Measurements from ENCODE around the gene CARD10. TPM values are rescaled to one million over a fixed set of nuclear protein-coding genes. Genes with fewer than 3 reads are reported as not detected.
"Not testable (repeated sequence)": the region's sequence is repeated elsewhere in the genome, so short reads cannot be mapped to it uniquely, and the experiment has no call there.

Gene CARD10
- total RNA-seq, 3 donors from 2014 or later, result 0.26 to 0.35 TPM; not detected in 1

DNA sequence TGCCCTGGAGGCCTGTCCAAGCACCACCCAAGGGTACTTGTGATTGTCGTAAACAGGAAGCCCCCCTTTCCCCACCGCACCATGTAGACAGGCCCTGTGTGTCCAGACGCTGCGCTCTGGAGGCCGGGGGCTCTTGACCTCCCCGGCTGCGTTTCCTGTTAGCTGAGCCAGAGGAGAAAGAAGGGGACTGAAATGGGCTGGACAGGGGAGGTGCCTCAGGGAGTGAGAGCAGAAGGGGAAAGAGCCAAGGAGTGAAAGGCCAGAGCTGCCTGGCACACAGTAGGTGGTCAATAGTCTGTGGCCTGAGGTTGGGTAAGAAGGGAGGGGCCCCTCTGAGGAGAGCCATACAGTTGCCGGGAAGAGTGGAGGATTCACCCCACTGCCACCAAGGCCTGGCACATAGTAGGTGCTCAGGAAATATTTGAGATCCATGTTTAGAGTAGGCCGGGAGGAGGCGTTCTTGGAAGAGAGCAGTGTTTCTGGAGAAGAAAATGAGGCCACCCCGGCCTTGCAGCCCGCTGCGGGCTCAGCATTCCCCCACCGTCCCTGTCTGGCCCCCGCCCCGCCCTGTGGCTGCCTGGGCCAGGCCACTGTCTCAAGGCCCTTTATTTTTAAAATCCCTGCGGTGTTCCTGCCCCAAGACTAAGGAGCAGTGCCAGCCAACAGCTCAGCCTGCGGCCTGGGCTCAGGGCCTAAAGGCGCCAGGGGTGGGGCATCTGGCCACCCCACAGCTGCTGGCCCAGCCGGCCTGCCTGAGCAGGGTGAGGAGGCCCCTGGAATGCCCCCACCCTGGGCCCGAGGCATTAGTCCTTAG, 27.4 kb upstream of the CARD10 start:
- H3K27me3 Mint-ChIP-seq (ENCODE audit: low read depth), result peaks cover 14% of the 10 kb centered on the region
- no peaks in the 10 kb centered on the region for H3K9me3 Mint-ChIP-seq
- no peak for DNase-seq
- ATAC-seq, result no peak
- H3K36me3 Mint-ChIP-seq (ENCODE audit: insufficient read depth), result no peaks in the 10 kb centered on the region
- H3K4me1 Mint-ChIP-seq (ENCODE audit: low read depth), result peaks cover 11% of the 10 kb centered on the region
- no peak overlapping the region for H3K4me3 Mint-ChIP-seq

DNA sequence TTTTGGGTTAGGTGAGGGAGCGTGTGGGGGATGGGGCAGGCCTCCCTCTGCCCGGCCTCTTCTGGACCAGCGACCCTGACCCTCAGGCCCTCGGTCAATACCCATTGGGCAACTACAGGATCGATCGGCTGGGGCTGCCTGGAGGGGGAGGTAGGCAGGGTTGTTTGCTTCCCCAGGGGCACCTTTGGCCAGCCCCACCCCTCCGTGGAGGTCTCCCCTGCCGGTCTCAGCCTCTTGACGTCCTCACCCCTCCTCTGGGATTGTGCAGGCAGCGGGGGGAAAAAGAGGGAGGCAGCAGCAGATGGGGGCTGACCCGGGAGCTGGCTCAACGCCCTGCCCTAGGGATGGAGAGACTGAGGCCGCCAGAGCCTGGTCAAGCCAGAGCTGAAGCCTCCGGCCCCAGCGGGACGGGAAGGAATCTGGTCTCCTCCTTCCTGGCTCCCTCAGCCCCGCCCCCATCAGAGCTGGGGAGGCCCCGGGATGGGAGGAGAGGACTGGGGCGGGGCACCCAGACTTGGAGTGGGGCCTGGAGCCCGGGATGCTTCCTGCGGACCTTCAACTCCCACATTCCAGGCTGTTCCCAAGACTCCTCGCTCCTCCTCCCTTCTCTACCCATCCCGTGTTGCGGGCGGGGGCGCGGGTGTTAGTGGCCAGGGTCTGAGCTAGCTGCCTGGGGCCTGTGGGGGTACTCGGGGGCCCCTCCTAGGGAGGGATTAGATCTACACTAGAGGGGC, 26.7 kb upstream of the CARD10 start:
- Mint-ChIP-seq H3K4me3 (no peak overlapping the region), H3K27me3 (ENCODE audit: low read depth) (peaks cover 10% of the 10 kb centered on the region), H3K9me3 (no peaks in the 10 kb centered on the region), H3K4me1 (ENCODE audit: low read depth) (peaks cover 15% of the 10 kb centered on the region), H3K36me3 (ENCODE audit: insufficient read depth) (no peaks in the 10 kb centered on the region)
- no peak for DNase-seq
- no peak for ATAC-seq

- Mint-ChIP-seq H3K9me3 (no peaks in the 10 kb centered on the region), H3K4me1 (ENCODE audit: low read depth) (peaks cover 19% of the 10 kb centered on the region), H3K27me3 (ENCODE audit: low read depth) (peaks cover 14% of the 10 kb centered on the region), H3K4me3 (no peak overlapping the region), H3K36me3 (ENCODE audit: insufficient read depth) (no peaks in the 10 kb centered on the region)
- DNase-seq (peak; percentile 32), ATAC-seq (peak; percentile 39 to 56)
These were observed 25.9 kb upstream of the CARD10 start for GRCh38 chr22:37544955-37545702.

DNA sequence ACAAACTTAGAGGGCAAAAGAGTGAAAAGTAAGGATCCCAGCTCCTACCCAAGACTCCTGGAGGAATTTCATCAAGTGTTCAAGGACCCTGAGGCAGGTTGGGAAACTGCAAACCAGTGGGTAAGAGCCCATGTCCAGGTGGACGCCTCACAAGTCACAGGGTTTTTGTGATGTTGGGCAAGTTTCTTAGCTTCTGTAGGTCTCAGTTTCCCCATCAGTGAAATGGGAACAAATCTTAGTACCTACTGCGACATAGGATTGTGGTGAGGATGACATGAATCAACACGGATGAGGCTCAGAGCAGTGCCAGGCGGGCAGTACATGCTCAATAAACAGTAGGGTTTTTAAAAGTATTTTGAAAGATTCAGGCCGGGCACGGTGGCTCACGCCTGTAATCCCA, 23.7 kb upstream of the CARD10 start:
- Mint-ChIP-seq H3K4me1 (ENCODE audit: low read depth) (peaks cover 30% of the 10 kb centered on the region), H3K36me3 (ENCODE audit: insufficient read depth) (no peaks in the 10 kb centered on the region), H3K9me3 (no peaks in the 10 kb centered on the region), H3K27me3 (ENCODE audit: low read depth) (peaks cover 21% of the 10 kb centered on the region), H3K4me3 (no peak overlapping the region)
- no peak for ATAC-seq
- no peak for DNase-seq

DNA sequence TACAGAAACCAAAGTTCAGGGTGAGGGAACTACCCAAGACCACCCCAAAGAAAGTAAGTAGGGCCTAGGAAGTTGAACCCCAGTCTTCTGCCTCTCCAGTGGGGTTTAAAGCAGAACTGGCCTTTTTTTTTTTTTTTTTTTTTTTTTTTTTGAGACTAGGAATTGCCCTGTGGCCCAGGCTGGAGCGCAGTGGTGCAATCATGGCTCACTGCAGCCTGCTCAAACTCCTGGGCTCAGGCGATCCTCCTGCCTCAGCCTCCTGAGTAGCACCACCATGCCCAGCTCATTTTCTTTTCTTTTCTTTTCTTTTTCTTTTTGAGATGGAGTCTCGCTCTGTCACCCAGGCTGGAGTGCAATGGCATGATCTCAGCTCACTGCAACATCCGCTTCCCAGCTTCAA, 23.2 kb upstream of the CARD10 start:
- Mint-ChIP-seq H3K27me3 (ENCODE audit: low read depth) (peaks cover 21% of the 10 kb centered on the region), H3K4me1 (ENCODE audit: low read depth) (peaks cover 30% of the 10 kb centered on the region)
- not testable (repeated sequence) for H3K9me3 Mint-ChIP-seq; H3K4me3 Mint-ChIP-seq; ATAC-seq; DNase-seq; H3K36me3 Mint-ChIP-seq (ENCODE audit: insufficient read depth)

DNA sequence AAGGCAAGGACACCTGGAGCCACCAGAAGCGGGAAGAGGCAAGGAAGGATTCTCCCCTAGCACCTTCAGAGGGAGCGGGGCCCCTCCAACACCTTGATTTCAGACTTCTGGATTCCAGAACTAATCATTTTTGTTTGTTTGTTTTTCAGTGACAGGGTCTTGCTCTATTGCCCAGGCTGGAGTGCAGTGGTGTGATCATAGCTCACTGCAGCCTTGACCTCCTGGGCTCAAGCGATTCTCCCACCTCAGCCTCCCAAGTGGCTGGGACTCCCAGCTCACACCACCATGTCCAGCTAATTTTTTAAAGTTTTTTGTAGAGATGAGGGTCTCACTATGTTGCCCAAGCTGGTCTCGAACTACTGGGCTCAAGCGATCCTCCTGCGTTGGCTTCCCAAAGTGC, 20.6 kb upstream of the CARD10 start:
- ATAC-seq; DNase-seq; H3K36me3 Mint-ChIP-seq (ENCODE audit: insufficient read depth); H3K9me3 Mint-ChIP-seq; H3K4me3 Mint-ChIP-seq: not testable (repeated sequence)
- Mint-ChIP-seq H3K27me3 (ENCODE audit: low read depth) (peaks cover 21% of the 10 kb centered on the region), H3K4me1 (ENCODE audit: low read depth) (peaks cover 25% of the 10 kb centered on the region)

GRCh38 chr22:37538590-37539357, 19.6 kb upstream of the CARD10 start:
- DNase-seq (peak; percentile 86), ATAC-seq (peak; percentile 97)
- Mint-ChIP-seq H3K4me3 (no peak overlapping the region), H3K9me3 (no peaks in the 10 kb centered on the region), H3K36me3 (ENCODE audit: insufficient read depth) (no peaks in the 10 kb centered on the region), H3K4me1 (ENCODE audit: low read depth) (peaks cover 32% of the 10 kb centered on the region), H3K27me3 (ENCODE audit: low read depth) (peaks cover 18% of the 10 kb centered on the region)

DNA sequence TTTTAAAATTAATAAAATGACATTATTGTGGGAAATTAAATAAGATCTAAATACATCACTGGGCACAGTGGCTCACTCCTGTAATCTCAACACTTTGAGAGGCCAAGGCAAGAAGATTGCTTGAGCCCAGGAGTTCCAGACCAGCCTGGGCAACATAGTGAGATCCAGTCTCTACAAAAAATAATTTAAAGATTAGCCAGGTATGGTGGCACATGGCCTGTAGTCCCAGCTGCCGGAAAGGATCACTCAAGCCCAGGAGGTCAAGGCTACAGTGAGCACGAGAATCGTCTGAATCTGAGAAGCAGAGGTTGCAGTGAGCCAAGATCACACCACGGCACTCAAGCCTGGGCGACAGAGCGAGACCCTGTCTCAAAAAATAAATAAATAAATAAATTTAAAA, 15.9 kb upstream of the CARD10 start:
- Mint-ChIP-seq H3K27me3 (ENCODE audit: low read depth) (peaks cover 9% of the 10 kb centered on the region), H3K4me3 (no peak overlapping the region), H3K4me1 (ENCODE audit: low read depth) (peaks cover 23% of the 10 kb centered on the region), H3K9me3 (no peaks in the 10 kb centered on the region), H3K36me3 (ENCODE audit: insufficient read depth) (no peaks in the 10 kb centered on the region)
- ATAC-seq (no peak), DNase-seq (no peak)

- H3K4me1 Mint-ChIP-seq (ENCODE audit: low read depth), result peaks cover 28% of the 10 kb centered on the region
These were observed 15.2 kb upstream of the CARD10 start for GRCh38 chr22:37534445-37534844.

DNA sequence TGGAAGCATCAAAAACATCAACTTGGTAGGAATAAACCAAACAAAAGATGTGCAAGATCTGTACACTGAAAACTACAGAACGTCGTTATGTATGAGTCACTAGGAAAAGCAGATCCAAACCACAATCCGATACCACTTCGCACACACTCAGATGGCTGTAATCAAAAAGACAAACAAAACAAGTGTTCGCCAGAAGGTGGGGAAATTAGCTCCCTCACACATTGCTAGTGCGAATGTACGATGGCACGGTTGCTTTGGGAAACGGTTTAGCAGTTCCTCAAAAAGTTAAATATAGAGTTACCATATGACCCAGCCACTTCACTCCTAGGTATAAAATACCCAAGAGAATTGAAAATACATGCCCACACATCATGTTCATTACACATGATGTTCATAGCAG, 14.8 kb upstream of the CARD10 start:
- ATAC-seq (peak; percentile 47 to 64), DNase-seq (no peak)
- peaks cover 26% of the 10 kb centered on the region for H3K4me1 Mint-ChIP-seq (ENCODE audit: low read depth)
- H3K36me3 Mint-ChIP-seq (ENCODE audit: insufficient read depth), result no peaks in the 10 kb centered on the region
- peaks cover 4% of the 10 kb centered on the region for H3K27me3 Mint-ChIP-seq (ENCODE audit: low read depth)
- no peaks in the 10 kb centered on the region for H3K9me3 Mint-ChIP-seq
- H3K4me3 Mint-ChIP-seq, result no peak overlapping the region

More at GRCh38 chr22:37534445-37534844, 15.2 kb upstream of the CARD10 start:
- Mint-ChIP-seq H3K27me3 (ENCODE audit: low read depth) (peaks cover 6% of the 10 kb centered on the region), H3K36me3 (ENCODE audit: insufficient read depth) (no peaks in the 10 kb centered on the region), H3K9me3 (no peaks in the 10 kb centered on the region), H3K4me3 (no peak overlapping the region)
- no peak for DNase-seq
- ATAC-seq, result no peak

DNA sequence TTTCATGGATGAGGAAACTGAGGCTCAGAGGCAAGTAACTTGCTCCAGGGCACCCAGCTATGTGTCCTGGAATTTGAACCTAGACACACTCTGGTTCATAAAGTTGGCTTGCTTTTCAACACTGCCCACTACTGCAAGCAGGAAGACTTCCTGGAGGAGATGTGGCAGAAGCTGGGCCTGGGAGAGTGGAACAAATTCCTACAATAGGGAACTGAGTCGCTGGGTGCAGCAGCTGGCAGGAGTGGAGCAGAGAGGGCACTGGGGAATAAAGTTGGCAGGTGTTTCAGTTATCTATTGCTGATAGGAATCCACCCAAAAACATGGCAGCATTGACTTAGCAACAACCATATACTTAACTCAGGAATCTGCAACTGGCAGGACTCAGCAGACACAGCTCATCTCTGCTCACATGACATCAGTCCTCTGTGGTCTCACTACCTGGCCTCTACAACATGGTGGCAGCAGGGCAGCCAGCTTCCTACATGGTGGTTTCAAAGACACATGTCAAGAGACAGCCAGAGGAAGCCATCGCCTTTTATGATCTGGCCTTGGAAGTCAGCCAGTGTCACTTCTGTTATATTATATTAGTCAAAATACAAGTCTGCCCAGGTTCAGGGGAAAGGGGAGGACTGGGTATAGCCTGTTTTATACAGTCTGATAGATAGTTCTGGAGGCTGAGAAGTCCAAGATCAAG, 10.6 kb upstream of the CARD10 start:
- Mint-ChIP-seq H3K36me3 (ENCODE audit: insufficient read depth) (no peaks in the 10 kb centered on the region), H3K4me3 (no peak overlapping the region), H3K9me3 (no peaks in the 10 kb centered on the region)

DNA sequence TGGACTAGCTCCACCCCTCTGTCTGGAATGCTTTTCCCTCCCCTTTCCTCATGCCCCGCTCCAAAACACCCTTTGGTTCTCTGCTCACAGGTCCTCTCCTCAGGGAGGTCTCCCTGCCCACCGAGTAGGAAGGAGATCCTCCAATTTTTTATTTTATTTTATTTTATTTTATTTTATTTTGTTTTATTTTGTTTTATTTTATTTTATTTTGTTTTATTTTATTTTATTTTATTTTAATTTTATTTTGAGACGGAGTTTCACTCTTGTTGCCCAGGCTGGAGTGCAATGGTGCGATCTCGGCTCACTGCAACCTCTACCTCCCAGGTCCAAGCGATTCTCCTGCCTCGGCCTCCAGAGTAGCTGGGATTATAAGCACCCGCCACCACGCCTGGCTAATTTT, 8.7 kb upstream of the CARD10 start:
- not testable (repeated sequence) for H3K36me3 Mint-ChIP-seq (ENCODE audit: insufficient read depth); ATAC-seq; H3K9me3 Mint-ChIP-seq; DNase-seq; H3K4me3 Mint-ChIP-seq; H3K4me1 Mint-ChIP-seq (ENCODE audit: low read depth); H3K27me3 Mint-ChIP-seq (ENCODE audit: low read depth)

More for the DNA sequence above, 10.6 kb upstream of the CARD10 start:
- Mint-ChIP-seq H3K27me3 (ENCODE audit: low read depth) (peaks cover 5% of the 10 kb centered on the region), H3K4me1 (ENCODE audit: low read depth) (peaks cover 18% of the 10 kb centered on the region)
- ATAC-seq, result no peak
- no peak for DNase-seq

DNA sequence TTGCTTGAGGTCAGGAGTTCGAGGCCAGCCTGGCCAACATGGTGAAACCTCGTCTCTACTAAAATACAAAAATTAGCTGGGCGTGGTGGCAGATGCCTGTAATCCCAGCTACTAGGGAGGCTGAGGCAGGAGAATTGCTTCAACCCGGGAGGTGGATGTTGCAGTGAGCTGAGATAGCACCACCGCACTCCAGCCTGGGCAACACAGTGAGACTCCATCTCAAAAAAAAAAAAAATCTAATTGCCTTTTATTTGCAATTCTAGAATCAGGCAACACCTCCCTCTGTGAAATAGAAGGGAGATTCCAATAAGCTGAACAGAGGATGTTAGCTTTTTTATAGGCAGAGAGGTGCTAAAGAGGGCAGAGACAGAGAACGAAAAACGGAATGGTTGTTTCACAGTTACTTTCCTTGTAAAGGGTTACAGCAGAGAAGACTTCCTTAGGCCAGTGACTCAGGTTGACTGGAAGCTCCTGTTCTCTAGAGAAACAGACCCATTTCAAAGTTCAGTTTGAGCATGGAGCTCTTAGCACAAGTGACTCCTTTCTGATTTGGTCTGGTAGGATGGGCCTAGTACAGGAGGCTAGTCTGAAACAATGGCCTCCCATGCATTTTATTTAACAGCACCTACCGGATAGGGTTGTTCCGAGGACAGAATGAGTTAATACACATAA, 8.0 kb upstream of the CARD10 start:
- not testable (repeated sequence) for H3K4me1 Mint-ChIP-seq (ENCODE audit: low read depth); H3K36me3 Mint-ChIP-seq (ENCODE audit: insufficient read depth); H3K9me3 Mint-ChIP-seq; ATAC-seq; H3K4me3 Mint-ChIP-seq; DNase-seq
- H3K27me3 Mint-ChIP-seq (ENCODE audit: low read depth), result peaks cover 16% of the 10 kb centered on the region

All from activated T-cell treated with anti-CD3 and anti-CD28 coated beads, Interleukin-2, amount 50 U/mL, for 4 hours (primary cell).